GM21447 (cell line): ENCODE measurements around the gene KDM5C.

Experiments
- ATAC-seq: cut with Tn5 transposase; IDR thresholded peaks from one replicate; pipeline ENCODE4 v1.9.1; 2021; ENCODE audit not compliant: unreplicated experiment

The KDM5C gene

GRCh38 chrX:53224860-53225797 is at the start of gene KDM5C:
TSS of gene KDM5C (minus strand) at chrX:53225207. CDS start at chrX:53224889, 318 bp downstream.
- ATAC-seq = peak; percentile 83

- ATAC-seq = no peak
These were observed 47.9 kb upstream of the KDM5C start for GRCh38 chrX:53272808-53273337.

GRCh38 chrX:53269536-53270107 is 44.6 kb upstream of the KDM5C start:
- ATAC-seq = no peak

GRCh38 chrX:53268173-53268572 is 43.2 kb upstream of the KDM5C start:
- ATAC-seq = no peak

GRCh38 chrX:53266914-53267313 is 41.9 kb upstream of the KDM5C start:
- ATAC-seq = no peak

GRCh38 chrX:53265771-53266574 is 41.0 kb upstream of the KDM5C start:
- ATAC-seq = no peak

GRCh38 chrX:53263597-53264094 is 38.6 kb upstream of the KDM5C start:
- no peak for ATAC-seq

GRCh38 chrX:53262918-53263394 is 37.9 kb upstream of the KDM5C start:
- ATAC-seq = no peak

- ATAC-seq = no peak
These were observed 37.3 kb upstream of the KDM5C start for GRCh38 chrX:53262189-53262917.

- no peak for ATAC-seq
These were observed 36.5 kb upstream of the KDM5C start for GRCh38 chrX:53261355-53261972.

GRCh38 chrX:53260836-53261235 is 35.8 kb upstream of the KDM5C start:
- ATAC-seq = no peak

GRCh38 chrX:53257670-53258423 is 32.8 kb upstream of the KDM5C start:
- ATAC-seq = no peak

- ATAC-seq = no peak
These were observed 32.2 kb upstream of the KDM5C start for GRCh38 chrX:53257166-53257565.

- no peak for ATAC-seq
These were observed 31.5 kb upstream of the KDM5C start for GRCh38 chrX:53256446-53257041.

- no peak for ATAC-seq
These were observed 30.8 kb upstream of the KDM5C start for GRCh38 chrX:53255738-53256191.

- ATAC-seq = no peak
These were observed 29.8 kb upstream of the KDM5C start for GRCh38 chrX:53254570-53255461.

GRCh38 chrX:53253293-53254020 is 28.4 kb upstream of the KDM5C start:
- ATAC-seq = no peak
